Ureter (tissue), 1 donor: Measurements from ENCODE around the gene POLR1C. TPM values are rescaled to one million over a fixed set of nuclear protein-coding genes. Genes with fewer than 3 reads are reported as not detected.
"Not testable (repeated sequence)": the region's sequence is repeated elsewhere in the genome, so short reads cannot be mapped to it uniquely, and the experiment has no call there.

Experiments used
- DNase-seq: peaks from one replicate; pipeline ENCODE4 v3.0.0-alpha.2; 2020; ENCODE audit warnings: low spot score
- total RNA-seq: library from RNA; stranded (reverse); gene quantifications from one replicate; pipeline ENCODE4 v1.2.4, GENCODE V29; 2023
- donor health status: DM: yes; HTN: yes; CAD: no.

The POLR1C gene, protein sequence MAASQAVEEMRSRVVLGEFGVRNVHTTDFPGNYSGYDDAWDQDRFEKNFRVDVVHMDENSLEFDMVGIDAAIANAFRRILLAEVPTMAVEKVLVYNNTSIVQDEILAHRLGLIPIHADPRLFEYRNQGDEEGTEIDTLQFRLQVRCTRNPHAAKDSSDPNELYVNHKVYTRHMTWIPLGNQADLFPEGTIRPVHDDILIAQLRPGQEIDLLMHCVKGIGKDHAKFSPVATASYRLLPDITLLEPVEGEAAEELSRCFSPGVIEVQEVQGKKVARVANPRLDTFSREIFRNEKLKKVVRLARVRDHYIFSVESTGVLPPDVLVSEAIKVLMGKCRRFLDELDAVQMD
- 60.4 TPM for total RNA-seq

DNA sequence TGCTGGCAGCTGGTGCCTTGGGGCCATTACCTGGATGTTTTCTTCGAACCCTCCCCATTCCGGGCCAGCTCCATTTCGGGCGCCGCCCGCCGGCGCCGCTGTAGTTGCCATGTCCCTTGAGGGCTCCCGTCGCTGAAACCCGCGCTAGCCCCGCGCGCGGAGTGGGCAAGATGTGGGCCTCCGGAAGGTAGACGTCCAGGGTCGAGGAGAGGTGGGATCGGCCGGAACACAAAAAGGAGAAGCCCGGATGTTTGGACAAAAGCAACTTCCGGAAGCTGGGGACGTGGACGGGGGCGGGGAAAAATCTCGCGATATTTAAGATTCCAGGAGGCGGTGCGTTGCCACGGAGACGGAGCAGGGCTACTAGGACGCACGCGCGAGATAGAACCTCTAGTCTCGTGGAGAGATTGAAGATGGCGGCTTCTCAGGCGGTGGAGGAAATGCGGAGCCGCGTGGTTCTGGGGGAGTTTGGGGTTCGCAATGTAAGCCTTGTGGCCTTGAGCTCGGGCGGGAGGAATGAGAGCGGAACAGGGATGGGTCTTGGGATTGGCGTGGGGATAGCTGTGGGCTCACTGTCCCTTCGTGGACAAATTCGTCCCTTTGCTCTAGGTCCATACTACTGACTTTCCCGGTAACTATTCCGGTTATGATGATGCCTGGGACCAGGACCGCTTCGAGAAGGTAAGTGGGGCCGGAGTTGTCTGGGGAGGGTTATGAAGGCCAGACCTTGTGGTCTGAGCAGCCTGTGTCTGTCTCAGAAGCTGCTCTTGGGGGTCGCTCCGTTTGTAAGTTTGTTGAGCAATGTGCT is at the start of gene POLR1C, which contains the start of gene YIPF3:
TSS of gene POLR1C (plus strand) at position 393 of the 808 bp plus-strand sequence. CDS start at position 414, 21 bp downstream.
TSS of gene YIPF3 (minus strand) at position 230 of the 808 bp plus-strand sequence. CDS start at position 111, 119 bp downstream.
- peak; percentile 98 for DNase-seq

DNA sequence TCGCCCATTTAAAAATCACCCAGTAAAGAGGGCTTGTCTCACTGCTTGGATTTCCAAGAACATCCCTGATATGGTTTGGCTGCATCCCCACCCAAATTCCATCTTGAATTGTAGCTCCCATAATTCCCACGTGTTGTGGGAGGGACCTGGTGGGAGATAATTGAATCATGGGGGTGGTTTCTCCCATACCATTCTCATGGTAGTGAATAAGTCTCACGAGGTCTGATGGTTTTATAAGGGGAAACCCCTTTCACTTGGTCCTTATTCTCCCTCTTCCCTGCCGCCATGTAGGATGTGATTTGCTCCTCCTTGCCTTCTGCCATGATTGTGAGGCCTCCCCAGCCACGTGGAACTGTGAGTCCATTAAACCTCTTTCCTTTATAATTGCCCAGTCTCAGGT is 49.6 kb upstream of the POLR1C start:
- not testable (repeated sequence) for DNase-seq

DNA sequence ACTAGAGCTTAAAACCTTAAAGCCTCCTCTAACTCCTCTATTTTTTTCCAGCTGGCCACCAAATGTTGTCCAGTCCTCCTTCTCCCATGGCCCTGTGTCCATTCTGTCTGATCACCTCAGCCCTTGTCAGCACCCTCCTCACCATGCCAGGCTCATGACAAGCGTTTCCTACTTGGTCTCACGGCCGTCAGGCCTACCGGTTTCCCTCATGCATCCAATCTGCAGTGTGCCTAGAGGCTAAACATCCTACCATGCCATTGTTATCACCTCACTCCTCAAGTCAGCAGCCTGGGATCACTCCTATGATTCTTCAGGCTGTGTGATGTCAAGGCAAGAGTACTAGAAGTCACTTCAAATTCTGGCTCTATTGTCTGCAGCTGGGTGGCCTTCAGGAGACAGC is 49.1 kb upstream of the POLR1C start:
- DNase-seq = no peak

DNA sequence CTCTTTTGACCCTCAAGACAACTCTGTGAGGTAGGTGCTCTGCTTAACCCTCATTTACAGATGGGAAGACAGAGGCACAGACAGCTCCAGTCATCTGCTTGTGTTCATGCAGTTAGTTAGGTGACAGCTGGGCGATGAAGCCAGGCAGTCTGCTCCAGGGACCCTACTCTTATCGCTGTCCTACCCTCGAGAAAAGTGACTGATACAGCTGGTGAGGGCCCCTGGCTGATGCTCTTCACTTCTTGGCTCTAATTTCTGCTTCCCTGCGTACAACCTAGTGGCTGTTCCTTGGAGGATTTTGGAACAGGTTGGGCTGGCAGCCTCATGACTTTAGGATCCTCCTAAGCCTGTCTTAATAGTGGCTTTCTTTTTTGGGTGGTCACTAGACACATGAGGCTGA is 48.6 kb upstream of the POLR1C start:
- no peak for DNase-seq

DNA sequence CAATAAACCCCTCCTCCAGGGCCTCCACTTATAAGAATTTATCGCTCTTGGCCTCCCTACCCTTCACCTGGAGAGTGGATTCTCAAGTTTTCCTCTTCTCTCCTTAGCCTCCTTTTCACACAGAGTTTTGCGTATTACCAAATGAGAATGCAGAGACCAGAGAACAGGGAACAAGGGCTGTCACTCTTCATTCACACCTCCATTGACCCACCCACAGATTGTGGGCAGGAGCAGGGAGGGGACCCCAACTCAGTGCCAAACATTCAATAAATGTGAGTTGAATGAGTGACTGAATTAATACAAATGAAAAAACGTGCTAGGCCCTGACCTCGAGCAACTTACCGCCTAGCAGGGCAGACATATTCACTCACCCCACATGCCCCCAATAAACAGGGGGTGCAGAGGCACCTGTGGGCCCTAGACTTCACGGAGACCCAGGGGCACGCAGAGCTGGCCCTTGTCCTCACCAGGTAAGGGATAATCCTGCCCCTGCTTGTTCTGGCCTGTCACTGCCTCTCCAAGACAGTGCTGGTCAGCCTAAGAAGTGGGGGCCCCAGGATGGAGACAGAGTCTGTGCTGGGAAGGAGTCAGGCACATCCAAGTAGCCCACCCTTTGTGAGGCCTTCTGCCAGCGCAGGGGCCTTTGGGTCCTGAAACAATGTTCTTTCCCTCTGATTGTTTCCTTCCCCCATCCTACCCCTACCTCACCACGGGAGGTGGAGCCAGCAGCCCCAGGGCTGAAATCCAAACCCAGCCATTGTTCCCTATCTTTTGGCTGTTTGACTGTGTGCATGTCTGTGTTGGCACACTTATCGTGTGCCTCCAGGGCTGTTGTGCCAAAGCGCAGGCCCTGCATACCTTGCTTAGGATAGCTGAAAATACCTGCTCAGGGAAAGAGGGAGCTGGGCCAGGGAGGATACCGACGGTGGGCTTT is 47.9 kb upstream of the POLR1C start:
- DNase-seq = no peak

DNA sequence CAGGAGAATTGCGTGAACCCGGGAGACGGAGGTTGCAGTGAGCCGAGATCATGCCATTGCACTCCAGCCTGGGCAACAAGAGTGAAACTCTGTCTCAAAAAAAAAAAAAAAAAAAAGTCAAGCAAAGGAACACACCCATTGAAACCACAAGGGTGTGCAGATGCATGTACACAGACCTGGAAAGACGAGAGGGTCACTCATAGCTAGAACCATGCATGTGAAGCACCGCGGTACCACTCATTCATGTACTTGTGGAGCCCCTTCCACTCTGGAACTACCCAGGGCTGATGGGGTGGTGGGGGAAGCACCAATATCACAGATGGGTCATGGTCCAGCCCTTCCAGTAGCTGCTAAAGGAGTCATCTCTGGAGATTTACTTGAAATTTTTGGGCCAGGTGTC is 46.9 kb upstream of the POLR1C start:
- DNase-seq = no peak

DNA sequence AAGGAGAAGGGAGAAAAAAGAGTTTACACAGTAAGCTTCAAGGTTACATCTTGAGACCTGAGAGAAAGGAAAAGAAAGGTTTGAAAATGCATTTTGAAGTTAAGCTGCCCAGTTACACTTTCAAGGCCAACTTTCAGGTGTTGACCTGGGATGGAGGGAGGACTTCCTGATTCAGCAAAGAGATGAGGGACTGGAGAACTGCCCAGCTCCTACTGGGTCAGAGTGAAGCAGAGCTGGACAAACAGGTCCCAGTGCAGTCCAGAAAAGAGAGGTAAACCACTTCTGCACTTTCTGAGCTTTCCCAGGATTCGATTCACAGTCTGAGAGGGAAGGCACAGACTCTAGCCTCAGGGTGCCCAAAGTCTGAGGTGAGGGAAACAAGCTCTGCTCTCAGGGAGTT is 45.5 kb upstream of the POLR1C start:
- no peak for DNase-seq

DNA sequence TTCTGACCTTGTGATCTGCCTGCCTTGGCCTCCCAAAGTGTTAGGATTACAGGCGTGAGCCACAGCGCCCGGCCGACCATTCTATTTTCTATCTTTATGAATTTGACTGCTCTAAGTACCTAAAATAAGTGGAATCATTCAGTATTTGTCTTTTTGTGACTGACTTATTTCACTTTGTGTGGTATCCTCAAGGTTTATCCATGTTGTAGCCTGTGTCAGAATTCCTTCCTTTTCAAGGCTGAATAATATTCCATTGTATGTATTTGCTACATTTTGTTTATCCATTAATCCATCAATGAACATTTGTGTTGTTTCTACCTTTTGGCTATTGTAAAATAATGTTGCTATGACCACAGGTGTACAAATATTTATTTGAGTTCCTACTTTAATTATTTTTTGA is 44.4 kb upstream of the POLR1C start:
- DNase-seq = no peak

DNA sequence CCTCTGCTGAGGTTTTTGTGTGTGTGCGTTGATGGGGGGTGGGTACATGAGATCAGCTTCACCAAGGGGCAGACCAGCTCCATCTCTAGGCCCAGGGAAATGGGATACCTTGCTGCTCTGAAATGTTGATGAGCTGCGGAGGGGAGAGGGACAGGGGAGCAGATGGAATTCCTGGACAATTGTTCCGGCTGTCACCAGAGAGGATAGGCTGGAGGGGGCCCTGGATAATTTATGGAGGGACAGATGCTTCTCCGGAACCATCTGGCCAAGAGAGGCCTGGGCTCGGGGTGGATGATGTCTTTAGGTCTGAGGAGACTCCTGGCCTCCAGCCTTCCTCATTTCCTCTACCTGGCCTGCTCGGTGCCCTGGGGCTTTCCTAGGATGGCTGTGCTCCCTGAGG is 41.4 kb upstream of the POLR1C start:
- DNase-seq = no peak

DNA sequence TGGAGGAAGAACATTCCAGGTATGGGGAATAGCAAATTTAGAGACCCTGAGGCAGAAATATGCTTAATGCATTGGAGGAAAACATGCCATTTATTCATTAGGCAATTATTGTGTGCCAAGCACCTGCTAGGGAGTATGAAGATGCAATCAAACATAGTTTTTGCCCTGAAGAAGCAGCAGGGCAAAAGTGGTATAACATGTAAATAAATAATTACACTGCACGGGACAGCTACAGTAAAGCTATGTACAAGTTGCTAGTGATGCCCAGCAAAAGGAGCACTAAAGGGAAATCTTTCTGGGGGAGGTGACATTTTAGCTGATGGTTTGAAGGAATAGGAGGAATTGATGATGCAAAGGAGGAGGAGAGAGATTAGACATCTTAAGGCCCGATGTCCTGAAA is 40.1 kb upstream of the POLR1C start:
- no peak for DNase-seq

DNA sequence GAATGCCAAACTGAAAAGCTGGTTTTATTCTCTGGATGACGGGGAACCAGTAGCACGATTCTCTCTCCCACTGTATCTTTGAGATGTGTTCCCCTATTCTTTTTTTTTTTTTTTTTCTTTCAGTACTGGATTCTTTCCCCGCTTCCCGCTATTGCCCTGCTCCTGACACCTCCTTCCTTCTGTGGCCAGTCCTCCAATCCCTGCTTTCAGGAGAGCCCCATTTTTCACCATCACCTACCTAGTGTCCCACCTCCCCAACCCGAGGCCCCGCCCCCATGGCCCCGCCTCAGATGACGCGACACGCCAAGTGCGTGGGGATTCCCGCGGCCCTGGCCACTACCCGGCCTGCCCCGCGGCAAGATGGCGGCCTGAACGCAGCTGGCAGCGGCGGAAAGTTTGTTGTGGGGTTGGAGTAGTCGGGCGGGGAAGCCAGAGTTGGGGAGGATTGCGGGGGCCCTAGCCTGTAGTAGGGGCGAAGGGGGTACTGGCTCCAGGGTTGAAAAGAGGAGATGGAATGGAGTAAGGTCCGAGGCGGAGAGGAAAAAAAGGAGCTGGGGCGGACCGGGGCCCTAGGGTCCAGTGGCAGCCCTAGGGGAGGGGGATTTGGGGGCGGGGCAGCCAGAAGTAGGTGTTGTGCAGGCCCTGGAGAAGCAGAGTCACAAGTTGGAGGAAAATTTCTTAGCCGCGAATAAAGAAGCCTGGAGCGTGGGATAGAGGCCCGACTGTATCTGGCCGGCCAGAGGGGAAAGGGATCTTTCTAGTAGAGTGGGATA is 39.5 kb upstream of the POLR1C start, which contains the start of gene TJAP1:
TSS of gene TJAP1 (plus strand) at position 336 of the 773 bp plus-strand sequence. CDS start 21,432 bp downstream, outside the sequence.
- peak; percentile 96 for DNase-seq

DNA sequence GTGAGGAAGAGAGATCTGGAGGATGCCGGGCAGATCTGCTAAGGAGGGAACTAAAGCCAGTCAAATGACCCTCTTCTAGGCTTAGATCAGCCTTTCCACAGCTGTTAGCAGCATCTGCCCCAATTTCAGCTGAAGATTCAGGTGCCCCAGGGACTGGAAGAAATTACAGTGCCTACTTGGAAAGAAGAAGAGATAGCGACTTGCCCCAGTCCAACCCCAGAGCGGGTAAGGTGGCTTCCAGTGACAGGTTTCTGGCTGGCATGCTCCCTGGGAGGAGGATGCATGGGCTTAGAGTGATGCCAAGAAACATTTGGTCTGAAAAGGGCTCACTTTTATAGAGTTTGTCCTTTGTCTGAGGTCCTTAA is 38.9 kb upstream of the POLR1C start:
- DNase-seq = no peak

DNA sequence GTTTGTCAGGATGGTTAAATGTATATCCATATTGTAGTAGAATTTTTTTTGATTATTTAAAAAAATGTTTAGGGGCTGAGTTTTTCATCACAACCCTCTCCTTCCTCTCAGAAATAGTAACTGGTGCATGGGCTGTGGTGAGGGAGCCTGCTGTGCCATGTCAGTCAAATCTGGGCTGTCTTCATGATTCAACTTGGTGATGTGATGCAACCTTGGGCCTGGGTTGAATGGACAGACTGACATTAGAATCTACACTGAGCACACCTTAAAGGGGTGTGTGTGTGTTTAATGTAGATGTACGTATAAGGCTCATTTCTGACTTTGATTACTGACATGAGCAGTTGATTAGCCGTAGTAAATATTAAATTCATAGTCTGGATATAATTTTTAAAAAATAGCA is 35.8 kb upstream of the POLR1C start:
- no peak for DNase-seq

DNA sequence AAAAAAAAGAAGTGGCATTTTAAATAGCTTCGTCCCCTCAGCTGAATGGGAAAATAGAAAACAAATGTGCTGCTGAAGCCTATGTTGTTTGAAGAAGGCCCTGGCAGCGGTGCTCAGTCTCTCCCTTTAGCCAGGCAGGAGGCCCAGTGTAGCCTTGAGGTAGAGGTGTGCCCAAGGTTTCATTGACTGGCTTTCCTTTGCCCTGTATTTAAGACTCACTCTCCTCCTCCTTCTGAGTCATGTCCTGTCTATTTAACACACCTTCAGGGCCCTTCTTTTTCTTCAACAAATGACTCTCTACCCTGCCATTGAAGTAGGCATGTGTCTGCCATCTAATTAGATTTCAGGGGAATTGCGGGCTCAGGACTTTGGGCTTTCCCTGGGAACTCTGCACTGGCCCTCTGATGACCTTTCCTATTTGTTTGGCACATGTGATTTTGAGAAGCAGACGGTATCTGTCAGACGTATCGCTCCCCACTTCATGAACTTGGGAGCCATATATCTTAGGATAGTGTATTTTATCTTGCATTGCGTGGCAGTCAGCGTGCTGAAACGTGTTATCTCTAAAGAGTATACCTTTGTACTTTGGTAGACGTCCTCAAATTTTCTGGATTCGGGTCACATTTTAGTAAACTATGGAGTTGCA is 35.2 kb upstream of the POLR1C start:
- DNase-seq = no peak

DNA sequence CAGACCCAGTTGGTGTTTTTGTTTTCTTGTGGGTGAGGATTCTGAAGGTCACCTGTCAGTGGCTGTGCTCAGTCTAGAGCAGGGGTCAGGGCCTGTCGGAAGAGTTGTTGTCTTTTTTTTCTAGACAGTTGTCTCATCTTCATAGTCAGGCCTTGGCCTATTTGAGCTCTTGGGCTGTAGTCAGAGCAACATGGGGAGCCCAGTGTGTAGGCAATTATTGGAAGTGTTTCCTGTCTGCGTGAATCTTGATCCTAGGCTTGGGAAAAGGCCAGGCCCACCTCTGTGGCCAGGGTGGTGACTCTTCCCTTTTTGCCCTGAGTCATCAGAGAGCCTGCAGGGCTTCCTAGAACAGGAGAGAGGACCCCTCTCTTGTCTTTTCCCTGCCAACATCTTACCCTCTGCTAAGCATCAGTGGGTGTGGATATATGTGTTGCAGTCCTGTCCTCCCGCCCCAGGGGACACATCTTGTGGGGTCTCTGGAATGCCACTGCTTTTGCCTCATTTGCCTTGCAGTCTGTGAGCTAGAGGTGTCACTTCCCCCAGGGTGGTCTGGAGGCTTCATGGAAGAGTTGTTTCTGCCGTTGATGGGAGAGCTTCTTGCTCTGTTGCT is 28.1 kb upstream of the POLR1C start:
- DNase-seq = no peak

DNA sequence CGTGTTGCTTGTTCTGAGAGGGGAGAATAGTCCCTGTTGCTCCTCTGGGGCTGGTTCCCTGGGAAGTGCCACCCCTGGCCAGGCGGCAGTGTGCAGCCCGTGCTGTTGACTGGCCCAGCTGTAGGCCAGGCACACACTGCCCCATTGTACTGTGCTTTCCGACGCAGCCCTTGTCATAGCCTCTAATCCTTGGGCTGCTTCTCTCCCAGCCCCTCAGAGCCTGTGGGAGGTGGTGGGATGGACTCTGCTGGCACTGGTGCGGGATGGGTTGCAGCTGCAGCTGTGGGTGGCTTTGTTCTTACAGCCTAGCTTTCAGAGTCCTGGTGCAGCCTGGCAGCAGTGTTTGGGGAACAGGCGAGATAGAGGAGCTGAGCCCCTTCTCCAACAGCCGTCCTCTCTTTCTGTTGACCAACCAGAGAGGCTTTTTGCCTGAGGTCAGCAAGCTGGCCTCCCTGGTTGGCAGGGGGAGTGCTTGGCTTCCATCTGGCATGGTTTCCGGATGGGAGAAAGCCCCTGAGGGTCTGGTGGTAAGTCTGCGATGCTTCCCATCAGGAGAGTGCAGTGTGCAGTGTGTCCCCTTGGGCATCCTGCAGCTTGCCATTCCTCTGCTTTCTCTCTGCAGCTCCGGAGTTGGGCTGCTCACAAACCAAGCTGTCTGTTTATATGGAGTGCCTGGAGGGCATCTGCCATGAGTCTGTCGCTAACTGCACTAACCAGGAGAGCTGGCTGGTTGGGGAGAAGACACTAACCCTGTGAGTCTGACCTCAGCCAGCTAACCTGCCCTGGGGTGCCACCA is 27.4 kb upstream of the POLR1C start:
- DNase-seq = no peak

DNA sequence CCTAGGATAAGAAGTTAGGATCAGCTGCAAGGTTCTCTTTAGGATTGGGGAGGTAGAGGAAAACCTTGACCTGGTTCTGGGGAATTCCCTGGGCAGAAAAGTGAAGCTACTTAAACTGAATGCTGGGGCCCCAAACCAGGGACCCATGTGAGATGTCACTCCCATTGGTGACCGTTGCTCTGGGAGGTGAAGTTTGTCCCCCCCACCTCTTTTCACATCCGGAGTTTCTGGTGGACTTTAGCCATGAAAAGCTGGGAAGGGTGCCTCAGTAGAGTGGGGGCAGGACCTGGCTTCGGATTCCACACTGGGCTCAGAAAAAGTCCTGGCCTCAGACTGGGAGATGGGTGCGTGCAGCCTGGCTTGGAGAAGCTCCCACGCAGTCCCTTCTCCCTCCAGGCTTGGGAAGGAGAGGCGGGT is 26.4 kb upstream of the POLR1C start:
- no peak for DNase-seq

DNA sequence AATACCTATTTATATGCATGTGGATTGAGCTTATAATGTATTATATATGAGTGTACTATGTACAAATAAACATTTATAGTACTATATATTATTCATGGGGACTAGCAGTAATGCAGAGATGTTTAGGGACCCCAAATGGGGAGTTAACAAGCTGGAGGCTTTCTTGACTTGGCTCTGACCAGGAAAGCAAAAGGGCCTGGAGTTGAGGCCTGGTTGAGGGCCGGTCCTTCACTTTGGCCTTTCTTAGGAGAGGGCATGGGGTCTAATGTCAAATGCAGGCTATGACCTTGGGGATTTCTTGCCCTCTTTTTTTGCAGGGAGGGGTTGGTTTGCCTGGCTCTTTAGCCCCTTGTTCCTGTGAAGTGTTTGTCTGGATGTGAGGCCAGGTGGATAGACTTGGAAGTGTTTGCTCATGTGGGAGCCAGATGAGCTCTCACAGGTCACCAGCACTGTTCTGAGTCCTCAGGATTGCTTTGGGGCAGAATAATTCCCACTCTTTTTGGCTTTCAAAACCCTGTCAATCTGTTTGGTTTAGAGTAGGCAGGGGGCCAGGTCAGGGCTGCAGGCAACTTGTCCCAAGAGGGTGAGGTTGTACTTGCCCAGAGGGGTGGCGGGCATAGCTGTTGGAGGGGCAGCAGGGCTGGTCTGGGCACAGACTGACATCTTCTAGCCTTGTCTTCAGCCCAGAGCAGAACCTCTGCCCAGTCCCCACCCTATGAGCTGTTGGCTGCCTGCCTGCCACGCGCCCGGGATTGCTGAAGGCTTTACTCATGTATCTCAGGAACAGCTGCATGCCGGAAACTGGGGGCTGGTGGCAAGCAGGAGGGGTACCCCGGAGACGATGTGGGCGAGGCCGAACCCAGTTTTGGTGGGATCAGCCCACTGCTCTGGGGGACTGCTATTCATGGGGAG is 24.9 kb upstream of the POLR1C start:
- DNase-seq = peak; percentile 88
